B cell (primary cell): Measurements from ENCODE around the gene DENND2C. TPM values are rescaled to one million over a fixed set of nuclear protein-coding genes. Genes with fewer than 3 reads are reported as not detected.

Experiments used
- ATAC-seq: fragments of 200-7000 bp; cut with Tn5 transposase; one replicate; pipeline ENCODE4 v1.10.0; 2021; ENCODE audit warnings: low read depth, mild to moderate bottlenecking, moderate number of reproducible peaks, moderate library complexity
- CTCF ChIA-PET: fragments of 350-600 bp; sonication (Branson Sonifier 250); formaldehyde crosslinking; loops from one replicate; lab custom pipeline; 2021; ENCODE audit warnings: antibody characterized with exemption, inconsistent platforms; lab: Charles Lee
- POLR2A ChIA-PET: fragments of 350-600 bp; sonication (Branson Sonifier 250); formaldehyde crosslinking; loops from one replicate; lab custom pipeline; 2021; ENCODE audit warnings: antibody characterized with exemption; lab: Charles Lee
- DNase-seq: peaks from one replicate; pipeline ENCODE4 v3.0.0; 2013
- H2AFZ ChIP-seq: 2 replicates; pipeline ENCODE4 v1.6.1; 2012; ENCODE audit warnings: mild to moderate bottlenecking, low read depth, low read length; ENCODE audit not compliant: insufficient read depth, poor library complexity, severe bottlenecking
- H3K27ac ChIP-seq, 2 donors: 1 replicate in 1 of 2; 2 replicates in 1 of 2; pipeline ENCODE4 v1.5.1; 2012 to 2013; ENCODE audit warnings: low read length in 2 of 2, mild to moderate bottlenecking in 2 of 2, moderate library complexity in 1 of 2
- H3K27me3 ChIP-seq, 4 experiments: fragments of 200-600 bp in 1 of 4; sonication (generic) in 1 of 4; replicated peaks in 1 of 4; 1 replicate in 2 of 4; 2 replicates in 2 of 4; pipeline versions ENCODE4 v1.6.1 to v1.7.0; 2013 to 2016; ENCODE audit warnings: low read length in 3 of 4, mild to moderate bottlenecking in 2 of 4, mixed read lengths in 1 of 4, moderate library complexity in 1 of 4; ENCODE audit not compliant: insufficient read depth in 4 of 4, control insufficient read depth in 3 of 4; ENCODE audit errors: control extremely low read depth in 1 of 4
- H3K36me3 ChIP-seq, 2 experiments: replicated peaks in 1 of 2; 1 replicate in 1 of 2; 2 replicates in 1 of 2; pipeline versions ENCODE4 v1.6.1 to v1.7.1; 2013; ENCODE audit warnings: low read length in 1 of 2; ENCODE audit not compliant: insufficient read depth in 2 of 2, control insufficient read depth in 1 of 2; ENCODE audit errors: control extremely low read depth in 1 of 2, extremely low read depth in 1 of 2
- H3K4me1 ChIP-seq, 2 donors: fragments of 200-600 bp in 1 of 2; sonication (generic) in 1 of 2; 1 replicate in 1 of 2; 2 replicates in 1 of 2; pipeline versions ENCODE4 v1.5.1 to v1.6.1; 2013 to 2017; ENCODE audit warnings: low read length in 2 of 2; ENCODE audit not compliant: control insufficient read depth in 2 of 2, insufficient read depth in 2 of 2
- H3K4me2 ChIP-seq: replicated peaks from 2 replicates; pipeline ENCODE3; 2012; ENCODE audit warnings: mild to moderate bottlenecking, low read depth, low read length; ENCODE audit not compliant: poor library complexity, severe bottlenecking
- H3K4me3 ChIP-seq, 5 experiments: fragments of 200-600 bp in 1 of 5; sonication (generic) in 1 of 5; 1 replicate in 3 of 5; 2 replicates in 2 of 5; pipeline versions ENCODE4 v1.5.1 to v1.7.0; 2011 to 2016; ENCODE audit warnings: low read length in 4 of 5, mild to moderate bottlenecking in 4 of 5, low read depth in 2 of 5, control low read depth in 1 of 5, moderate library complexity in 1 of 5; ENCODE audit not compliant: insufficient read depth in 1 of 5; ENCODE audit errors: control extremely low read depth in 1 of 5, extremely low read depth in 1 of 5
- H3K79me2 ChIP-seq: fragments of 200-600 bp; sonication (generic); one replicate; pipeline ENCODE4 v1.6.0; 2016; ENCODE audit warnings: low read length; ENCODE audit not compliant: control insufficient read depth, insufficient read depth
- H3K9ac ChIP-seq: fragments of 200-600 bp; sonication (generic); 2 replicates; pipeline ENCODE4 v1.6.1; 2017; ENCODE audit warnings: mild to moderate bottlenecking, low read length, moderate library complexity
- H3K9me3 ChIP-seq, 3 donors: one replicate each; pipeline versions ENCODE4 v1.6.1 to v1.7.1; 2013; ENCODE audit warnings: low read length in 2 of 3; ENCODE audit not compliant: control insufficient read depth in 2 of 3, insufficient read depth in 1 of 3; ENCODE audit errors: control extremely low read depth in 1 of 3
- H4K20me1 ChIP-seq: 2 replicates; pipeline ENCODE4 v1.6.0; 2012; ENCODE audit warnings: mild to moderate bottlenecking, low read length; ENCODE audit not compliant: insufficient read depth, control insufficient read depth, poor library complexity, severe bottlenecking
- H3K27ac Mint-ChIP-seq: one replicate; pipeline ENCODE4 v1.8.0; 2021; ENCODE audit warnings: mixed read lengths
- H3K27me3 Mint-ChIP-seq: one replicate; pipeline ENCODE4 v1.8.0; 2021; ENCODE audit warnings: mixed read lengths
- H3K4me1 Mint-ChIP-seq: one replicate; pipeline ENCODE4 v1.8.0; 2021; ENCODE audit warnings: mixed read lengths
- H3K4me3 Mint-ChIP-seq: one replicate; pipeline ENCODE4 v1.8.0; 2021; ENCODE audit warnings: mixed read lengths
- H3K9me3 Mint-ChIP-seq: one replicate; pipeline ENCODE4 v1.8.0; 2022; ENCODE audit warnings: mixed read lengths; ENCODE audit not compliant: insufficient read depth
- CTCF ChIP-seq: fragments of 200-600 bp; IDR thresholded peaks from one replicate; pipeline ENCODE4 v1.8.0; 2022; ENCODE audit warnings: antibody characterized with exemption, mild to moderate bottlenecking
- EZH2 ChIP-seq: IDR thresholded peaks from 2 replicates; pipeline ENCODE4 v1.6.1; 2012; ENCODE audit warnings: borderline replicate concordance, low read depth, mild to moderate bottlenecking, moderate library complexity, low read length; ENCODE audit not compliant: insufficient read depth, poor library complexity, severe bottlenecking
- WGBS: methylation state at CpG from one replicate; pipeline ENCODE4 v1.1.5; 2013; ENCODE audit warnings: missing lambda C conversion rate; ENCODE audit not compliant: insufficient coverage; 5-methylcytosine and 5-hydroxymethylcytosine counted together
- intact Hi-C: fragments of 100-400 bp; cut with micrococcal nuclease; formaldehyde crosslinking; loops from one replicate; pipeline ENCODE4 v1.10.0; 2022
- polyA plus RNA-seq: library from polyadenylated mRNA; depleted of rRNA; stranded (reverse); fragments of >200 nt; gene quantifications from 2 replicates; pipeline ENCODE4 v1.2.3, GENCODE V29; 2012
- total RNA-seq, 2 donors: library from RNA; stranded (reverse); fragments of 120-200 nt in 1 of 2; gene quantifications; 1 replicate in 1 of 2; 2 replicates in 1 of 2; pipeline versions ENCODE4 v1.2.3 to v1.2.4, GENCODE V29; 2013 to 2022

DENND2C gene
- total and polyA plus RNA-seq, 2 donors (not counting 1 experiment from before 2014, with no cell fraction given), result 0.18 to 0.76 TPM

GRCh38 chr1:114677691-114678090 lies 7.8 kb upstream of the DENND2C start:
- CTCF ChIA-PET, result no interaction called here
- Mint-ChIP-seq H3K27me3 (peaks cover 56% of the 10 kb centered on the region), H3K9me3 (no peaks in the 10 kb centered on the region), H3K4me3 (no peak overlapping the region), H3K4me1 (no peaks in the 10 kb centered on the region), H3K27ac (no peak overlapping the region)
- Histone ChIP-seq H3K27ac (no peak overlapping the region), H3K9ac (no peak overlapping the region), H3K36me3 (no peaks in the 10 kb centered on the region), H3K4me2 (no peak overlapping the region), H4K20me1 (no peaks in the 10 kb centered on the region), H3K79me2 (no peaks in the 10 kb centered on the region), H3K9me3 (no peaks in the 10 kb centered on the region), H2AFZ (no peak overlapping the region), H3K27me3 (peaks cover 0 to 10% (median 0%) of the 10 kb centered on the region in 4 experiments), H3K4me3 (no peak overlapping the region), H3K4me1 (no peaks in the 10 kb centered on the region)
- no peak for DNase-seq
- no peak for ATAC-seq
- TF ChIP-seq EZH2 (no peak), CTCF (no peak)
- POLR2A ChIA-PET, result no interaction called here
- intact Hi-C loops, result no loop called here
- WGBS, result 89% methylated on average over 3 of the region's 5 CpGs

- Histone ChIP-seq H3K79me2 (no peaks in the 10 kb centered on the region), H4K20me1 (no peaks in the 10 kb centered on the region), H2AFZ (no peak overlapping the region), H3K36me3 (no peaks in the 10 kb centered on the region), H3K9me3 (no peaks in the 10 kb centered on the region), H3K4me2 (no peak overlapping the region), H3K27me3 (peaks cover 0 to 10% (median 0%) of the 10 kb centered on the region in 4 experiments), H3K9ac (no peak overlapping the region), H3K27ac (no peak overlapping the region), H3K4me3 (no peak overlapping the region), H3K4me1 (no peaks in the 10 kb centered on the region)
- WGBS, result no CpG with 5 or more reads among the region's 1 CpG
- intact Hi-C loops, result no loop called here
- no peak for TF ChIP-seq CTCF
- no peak for TF ChIP-seq EZH2
- Mint-ChIP-seq H3K4me1 (no peaks in the 10 kb centered on the region), H3K27me3 (peaks cover 60% of the 10 kb centered on the region), H3K4me3 (no peak overlapping the region), H3K9me3 (no peaks in the 10 kb centered on the region), H3K27ac (no peak overlapping the region)
- ATAC-seq (no peak), DNase-seq (no peak)
- POLR2A ChIA-PET, result no interaction called here
- CTCF ChIA-PET, result no interaction called here
These were observed 6.3 kb upstream of the DENND2C start for GRCh38 chr1:114676115-114676514.
